Midbrain (tissue), 1 donor: Measurements from ENCODE around the gene MAD2L1BP.

Experiments used
- DNase-seq: peaks from one replicate; lab custom pipeline; 2025; lab: John Stamatoyannopoulos, UW

Gene MAD2L1BP

GRCh38 chr6:43667245-43668150 is 31.9 kb downstream of the MAD2L1BP start:
- peak; percentile 78 for DNase-seq

DNA sequence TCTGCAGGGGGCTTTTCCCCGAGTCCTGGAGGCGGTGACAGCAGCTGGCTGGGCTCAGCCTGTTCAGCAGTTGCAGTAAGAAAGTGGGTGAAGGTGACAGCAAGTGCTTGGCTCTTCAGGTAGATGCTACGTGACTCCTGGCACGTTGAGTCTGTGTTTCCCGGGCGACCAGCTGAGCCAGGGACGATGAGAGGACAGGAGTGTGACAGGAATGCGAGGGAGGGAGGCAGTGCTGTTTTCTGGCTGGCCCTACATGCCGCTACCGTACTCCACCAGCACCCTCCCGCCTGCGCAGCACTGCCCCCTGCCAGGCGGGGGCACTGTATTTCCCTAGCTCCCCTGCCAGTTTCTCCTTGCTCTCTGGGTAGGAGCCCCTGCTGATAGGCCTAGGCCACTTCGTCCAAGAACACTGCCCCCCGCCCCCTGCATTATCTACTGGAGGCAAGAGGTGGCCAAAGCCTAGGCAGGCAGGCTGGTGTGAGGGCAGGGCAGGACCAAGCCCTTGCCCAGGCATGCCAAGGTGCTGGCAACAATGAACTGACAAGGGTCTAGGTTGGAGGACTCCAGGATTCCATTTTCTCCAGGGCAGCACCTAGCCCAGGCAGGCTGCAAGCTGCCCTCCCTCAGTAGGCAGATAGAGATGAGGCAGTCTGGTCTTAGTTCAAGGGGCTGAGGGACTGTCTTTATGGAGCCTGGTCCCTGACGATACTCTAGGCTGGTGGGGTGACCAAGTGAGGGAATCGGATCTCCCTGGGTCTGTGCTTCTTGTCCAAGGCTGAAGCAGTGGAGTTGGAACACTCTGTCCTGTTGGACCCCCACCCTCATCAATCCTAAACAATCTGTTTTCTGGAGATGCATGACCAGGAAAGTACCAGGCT is 32.8 kb downstream of the MAD2L1BP start:
- peak; percentile 40 for DNase-seq

DNA sequence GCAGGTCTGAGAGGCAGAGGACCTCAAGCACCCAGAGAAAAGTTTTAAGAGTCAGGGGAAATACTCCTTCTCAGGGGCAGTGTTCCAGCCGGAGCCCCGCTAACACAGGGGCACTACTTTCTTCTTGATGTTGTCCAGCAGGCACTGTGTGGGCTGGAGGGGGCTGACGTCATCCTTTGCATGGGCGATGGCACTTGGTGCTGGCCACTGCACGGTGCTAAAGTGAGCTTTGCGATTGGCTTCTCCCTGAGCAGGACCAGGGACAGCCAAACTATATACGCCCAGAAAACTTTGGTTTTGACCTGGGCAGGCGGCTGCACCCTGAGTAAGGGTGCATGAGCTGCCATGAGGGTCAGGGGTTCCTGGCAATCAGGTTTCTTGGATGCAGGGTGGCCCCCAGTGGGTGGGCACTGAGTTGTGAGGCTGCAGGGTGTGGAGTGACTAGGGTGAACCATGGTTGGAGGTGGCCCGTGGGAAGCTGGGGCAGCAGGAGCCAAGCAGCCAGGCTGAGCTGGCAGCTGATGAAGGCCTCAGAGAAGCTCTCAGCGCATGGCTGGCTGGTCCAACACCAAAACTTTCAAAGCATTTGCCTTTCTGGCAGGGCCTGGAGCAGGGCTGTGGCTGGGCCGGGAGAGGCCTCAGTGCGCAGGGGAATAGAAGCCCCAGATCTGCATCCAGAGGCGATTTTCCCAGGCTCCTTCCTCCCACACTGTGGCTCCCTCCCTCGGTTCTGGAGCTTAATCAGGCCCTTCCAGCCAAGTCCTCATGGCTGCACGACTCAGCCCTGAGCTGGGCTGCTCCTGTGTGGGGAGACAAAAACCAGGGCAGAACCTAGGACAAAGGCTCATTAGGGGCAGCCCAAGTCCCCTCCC is 33.6 kb downstream of the MAD2L1BP start:
- DNase-seq = peak; percentile 51

DNA sequence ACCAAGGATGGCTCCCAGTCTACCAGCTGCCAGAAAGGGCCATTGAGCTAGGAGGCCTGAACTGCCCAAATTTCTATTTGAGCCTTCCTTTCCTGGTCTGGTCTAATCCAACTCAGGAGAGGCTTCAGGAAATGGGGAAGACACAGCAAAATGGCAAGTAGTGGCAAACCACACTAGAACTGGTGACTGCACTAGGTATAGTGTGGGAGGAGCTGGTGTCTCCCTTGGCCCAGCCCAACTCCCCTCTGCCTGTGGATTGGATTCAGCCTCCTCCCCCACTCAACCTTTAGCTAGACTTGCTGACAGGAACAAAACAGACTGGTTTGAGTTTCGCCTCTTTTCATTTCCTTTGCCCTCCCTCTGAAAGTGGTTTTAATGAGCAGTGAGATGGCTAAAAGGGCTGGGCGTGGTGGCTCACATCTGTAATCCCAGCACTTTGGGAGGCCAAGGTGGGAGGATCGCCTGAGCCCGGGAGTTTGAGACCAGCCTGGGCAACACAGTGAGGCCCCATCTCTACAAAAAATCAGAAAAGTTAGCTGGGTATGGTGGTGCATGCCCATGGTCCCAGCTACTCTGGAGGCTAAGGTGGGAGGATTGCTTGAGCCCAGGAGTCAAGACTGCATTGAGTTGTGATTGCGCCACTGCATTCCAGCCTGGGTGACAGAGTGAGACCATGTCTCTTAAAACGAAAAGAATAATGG is 34.4 kb downstream of the MAD2L1BP start:
- no peak for DNase-seq

GRCh38 chr6:43670623-43670986 is 35.0 kb downstream of the MAD2L1BP start:
- no peak for DNase-seq

DNA sequence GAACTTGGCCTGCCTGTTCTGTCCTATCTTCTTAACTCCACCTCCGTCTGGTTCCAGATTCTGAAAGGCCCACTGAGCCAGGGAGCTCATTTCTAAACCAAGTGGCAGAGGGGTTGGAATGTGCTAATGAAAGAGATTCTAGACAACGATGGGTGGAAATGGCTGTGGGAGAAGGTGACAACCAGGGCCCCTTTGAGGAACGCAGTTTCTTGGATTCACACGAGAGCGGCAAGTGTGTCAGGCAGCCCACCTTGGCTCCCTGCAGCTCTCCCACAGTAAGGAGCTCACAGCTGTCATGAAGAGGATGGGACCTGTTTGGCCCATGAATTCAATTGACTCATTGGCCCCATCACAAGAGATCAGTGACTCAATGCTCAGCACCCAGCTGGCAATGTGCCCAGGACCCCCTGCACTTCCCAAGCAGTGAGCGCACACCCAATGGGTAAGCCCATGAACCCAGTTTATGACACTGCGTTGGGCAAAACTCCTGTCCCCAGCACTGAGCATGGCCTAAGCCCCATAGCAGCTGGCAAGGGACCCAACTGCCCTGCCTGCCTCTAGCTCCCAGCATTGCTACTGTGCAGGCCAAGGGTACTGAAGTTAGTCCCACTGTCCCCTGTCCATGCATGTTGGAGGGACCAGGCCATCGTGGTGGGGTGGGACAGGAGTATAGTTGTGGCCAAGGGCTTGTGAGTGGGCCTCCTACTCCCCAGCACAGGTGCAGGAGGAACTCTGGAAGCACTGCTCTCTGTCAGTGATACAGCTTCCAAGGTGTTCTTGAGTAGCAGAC is 35.6 kb downstream of the MAD2L1BP start:
- DNase-seq = no peak

- no peak for DNase-seq
Observed at GRCh38 chr6:43671801-43672690, 36.4 kb downstream of the MAD2L1BP start.

- DNase-seq = peak; percentile 27
Observed at GRCh38 chr6:43673444-43674084, 37.9 kb downstream of the MAD2L1BP start.

- no peak for DNase-seq
Observed at GRCh38 chr6:43674291-43674690, 38.7 kb downstream of the MAD2L1BP start.

GRCh38 chr6:43674921-43675320 is 39.3 kb downstream of the MAD2L1BP start:
- no peak for DNase-seq

- DNase-seq = no peak
Observed at GRCh38 chr6:43676962-43677606, 41.4 kb downstream of the MAD2L1BP start.

- no peak for DNase-seq
Observed at GRCh38 chr6:43677759-43678158, 42.1 kb downstream of the MAD2L1BP start.

GRCh38 chr6:43678341-43678740 is 42.7 kb downstream of the MAD2L1BP start:
- no peak for DNase-seq

GRCh38 chr6:43679057-43679456 is 43.4 kb downstream of the MAD2L1BP start:
- no peak for DNase-seq

DNA sequence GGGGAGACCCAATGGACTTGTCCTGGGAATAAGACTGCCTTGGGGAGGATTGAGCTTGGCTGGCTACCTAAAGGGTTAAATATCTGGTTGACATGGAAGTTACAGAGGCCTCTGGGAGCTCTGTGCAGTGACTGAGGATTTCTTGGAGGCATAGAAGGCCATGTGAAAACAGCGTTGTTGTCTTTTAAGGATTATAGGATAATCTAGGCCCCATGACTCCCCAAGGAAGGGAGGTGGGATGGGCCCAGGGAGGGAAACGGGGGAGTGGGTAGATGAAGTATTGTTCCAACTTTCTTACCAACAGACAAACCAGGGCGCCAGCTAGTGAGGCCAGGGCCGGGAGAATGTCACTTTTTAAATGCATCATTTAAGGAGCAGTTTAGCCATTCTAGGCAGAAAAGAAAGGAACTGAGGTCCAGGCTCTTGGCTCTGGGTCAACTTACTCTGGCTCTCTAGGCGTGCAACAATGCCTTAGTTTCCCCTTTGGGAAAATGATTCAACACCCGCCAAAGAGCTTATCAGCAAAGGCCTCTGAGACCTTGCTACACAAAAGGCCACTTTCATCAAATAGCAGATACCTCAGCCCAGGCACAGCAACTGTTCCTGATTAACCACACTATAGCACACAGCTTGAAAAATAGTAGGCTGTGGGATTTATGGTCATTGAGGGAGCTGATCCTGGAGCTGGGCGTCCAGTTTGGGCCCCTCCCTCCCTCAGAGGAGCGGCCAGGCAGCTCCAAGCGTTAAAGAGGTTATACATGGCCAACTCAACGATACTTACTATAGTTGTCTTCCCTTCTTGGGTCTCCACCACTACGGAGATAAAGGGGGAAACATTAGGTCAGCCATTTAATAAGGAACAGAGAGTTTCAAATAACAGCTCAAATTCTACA is 44.9 kb downstream of the MAD2L1BP start:
- DNase-seq = no peak

- no peak for DNase-seq
Observed at GRCh38 chr6:43681303-43681702, 45.7 kb downstream of the MAD2L1BP start.

DNA sequence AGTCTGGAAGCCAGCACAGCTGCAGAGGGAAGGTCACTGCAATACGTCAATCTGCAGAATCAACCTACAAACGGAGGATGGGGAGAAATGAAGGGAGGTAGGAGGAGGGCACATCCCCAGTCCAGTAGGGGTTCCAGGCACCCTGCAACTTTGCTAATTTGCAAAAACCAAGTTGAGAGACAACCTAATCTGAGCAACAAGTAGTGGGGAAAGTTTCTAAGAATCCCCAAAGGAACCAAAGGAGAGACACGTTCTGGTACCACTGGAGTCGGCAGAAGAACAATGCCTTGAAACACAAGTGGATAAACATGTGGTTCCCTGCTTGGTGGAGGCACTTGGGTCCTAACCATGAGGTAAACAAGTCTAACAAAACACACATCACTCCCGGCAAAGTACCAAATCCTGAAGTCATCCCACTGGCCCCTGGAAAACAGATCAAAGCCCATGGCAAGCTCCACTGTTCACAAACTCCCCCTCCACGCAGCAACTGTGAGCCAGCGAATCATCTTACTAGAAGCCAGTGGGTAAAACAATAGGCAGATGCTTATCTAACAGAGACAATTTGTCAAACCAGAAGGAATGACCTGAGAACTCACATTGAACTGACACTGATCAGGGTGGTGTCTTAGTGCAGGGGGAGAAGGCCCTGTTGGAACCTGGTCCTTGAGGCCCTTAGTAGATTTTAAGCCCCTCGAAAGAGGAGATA is 47.2 kb downstream of the MAD2L1BP start:
- no peak for DNase-seq
